ENCODE results near the gene MCHR2.
"Not testable (repeated sequence)": the region's sequence is repeated elsewhere in the genome, so short reads cannot be mapped to it uniquely, and the experiment has no call there.

DNA sequence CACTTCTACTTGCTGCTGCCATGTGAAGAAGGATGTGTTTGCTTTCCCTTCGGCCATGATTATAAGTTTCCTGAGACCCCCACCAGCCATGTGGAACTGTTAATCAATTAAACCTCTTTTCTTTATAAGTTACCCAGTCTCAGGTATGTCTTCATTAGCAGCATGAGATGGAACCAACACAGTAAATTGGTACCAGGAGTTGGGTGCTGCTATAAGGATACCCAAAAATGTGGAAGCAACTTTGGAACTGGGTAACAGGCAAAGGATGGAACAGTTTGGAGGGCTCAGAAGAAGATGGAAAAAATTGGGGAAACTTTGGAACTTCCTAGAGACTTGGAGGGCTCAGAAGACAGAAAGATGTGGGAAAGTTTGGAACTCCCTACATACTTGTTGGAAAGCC lies 44.5 kb upstream of the MCHR2 start:
- TF ChIP-seq POLR2AphosphoS5 (IDR thresholded peaks at IDR 0.05; ENCODE audit: low read depth, low read length); REST (IDR thresholded peaks at IDR 0.05; ENCODE audit: low read depth, low read length); EP300 (IDR thresholded peaks at IDR 0.05; ENCODE audit: borderline replicate concordance in 1 of 2, low read depth in 1 of 2, low read length in 1 of 2); EZH2phosphoT487 (IDR thresholded peaks at IDR 0.05; ENCODE audit: borderline replicate concordance, low read depth): not testable (repeated sequence)
- TF ChIP-seq, protein P1, sequence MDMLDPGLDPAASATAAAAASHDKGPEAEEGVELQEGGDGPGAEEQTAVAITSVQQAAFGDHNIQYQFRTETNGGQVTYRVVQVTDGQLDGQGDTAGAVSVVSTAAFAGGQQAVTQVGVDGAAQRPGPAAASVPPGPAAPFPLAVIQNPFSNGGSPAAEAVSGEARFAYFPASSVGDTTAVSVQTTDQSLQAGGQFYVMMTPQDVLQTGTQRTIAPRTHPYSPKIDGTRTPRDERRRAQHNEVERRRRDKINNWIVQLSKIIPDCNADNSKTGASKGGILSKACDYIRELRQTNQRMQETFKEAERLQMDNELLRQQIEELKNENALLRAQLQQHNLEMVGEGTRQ (IDR thresholded peaks at IDR 0.05; ENCODE audit: borderline replicate concordance, low read depth, low read length) = not testable (repeated sequence)
- TF ChIP-seq, protein P2, sequence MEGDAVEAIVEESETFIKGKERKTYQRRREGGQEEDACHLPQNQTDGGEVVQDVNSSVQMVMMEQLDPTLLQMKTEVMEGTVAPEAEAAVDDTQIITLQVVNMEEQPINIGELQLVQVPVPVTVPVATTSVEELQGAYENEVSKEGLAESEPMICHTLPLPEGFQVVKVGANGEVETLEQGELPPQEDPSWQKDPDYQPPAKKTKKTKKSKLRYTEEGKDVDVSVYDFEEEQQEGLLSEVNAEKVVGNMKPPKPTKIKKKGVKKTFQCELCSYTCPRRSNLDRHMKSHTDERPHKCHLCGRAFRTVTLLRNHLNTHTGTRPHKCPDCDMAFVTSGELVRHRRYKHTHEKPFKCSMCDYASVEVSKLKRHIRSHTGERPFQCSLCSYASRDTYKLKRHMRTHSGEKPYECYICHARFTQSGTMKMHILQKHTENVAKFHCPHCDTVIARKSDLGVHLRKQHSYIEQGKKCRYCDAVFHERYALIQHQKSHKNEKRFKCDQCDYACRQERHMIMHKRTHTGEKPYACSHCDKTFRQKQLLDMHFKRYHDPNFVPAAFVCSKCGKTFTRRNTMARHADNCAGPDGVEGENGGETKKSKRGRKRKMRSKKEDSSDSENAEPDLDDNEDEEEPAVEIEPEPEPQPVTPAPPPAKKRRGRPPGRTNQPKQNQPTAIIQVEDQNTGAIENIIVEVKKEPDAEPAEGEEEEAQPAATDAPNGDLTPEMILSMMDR (IDR thresholded peaks at IDR 0.05) = not testable (repeated sequence)
